ENCODE data around the gene DHRS12. TPM values are rescaled to one million over a fixed set of nuclear protein-coding genes. Genes with fewer than 3 reads are reported as not detected.

DHRS12 gene
- polyA plus RNA-seq, 1 experiment = 5.6 TPM

DNA sequence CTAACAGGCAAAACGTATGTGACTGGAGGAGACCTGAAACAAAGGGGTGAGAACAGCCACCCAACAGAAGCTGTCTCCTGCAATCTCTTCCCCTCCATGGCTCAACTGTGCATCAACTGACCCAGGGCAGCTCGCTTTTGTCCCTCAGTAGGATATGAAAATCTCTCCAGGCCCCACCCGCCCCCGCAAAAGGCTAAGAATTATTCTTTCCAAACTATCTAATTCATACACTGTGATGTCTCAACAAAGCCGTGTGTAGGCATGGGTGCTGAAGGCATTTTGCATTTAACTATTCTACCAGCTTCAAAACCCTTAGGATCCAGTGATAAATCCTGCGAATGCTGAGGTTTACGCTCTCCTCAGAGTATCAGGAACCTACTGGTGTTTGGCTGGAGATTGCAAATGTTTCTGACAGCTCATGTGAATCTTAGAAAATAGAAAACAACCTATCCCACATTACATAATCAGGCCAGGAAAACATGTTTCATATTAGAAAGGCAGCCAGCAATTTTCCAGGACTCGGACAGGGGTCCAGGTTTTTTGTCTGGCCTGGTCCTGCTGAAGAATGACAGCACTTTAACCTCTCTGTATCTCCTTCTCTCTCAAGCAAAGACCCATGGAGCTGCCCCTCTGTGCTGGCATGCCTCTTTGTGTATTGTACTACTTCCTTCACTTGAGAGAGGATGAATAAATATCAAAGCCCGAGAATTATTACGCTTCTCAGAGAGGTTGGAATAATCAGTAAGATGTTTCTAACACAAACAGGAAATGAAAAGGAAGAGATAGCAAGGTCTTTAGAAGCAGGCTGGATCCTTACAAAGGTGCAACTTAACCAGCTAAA, 17.3 kb downstream of the DHRS12 start:
- Histone ChIP-seq H3K36me3 (ENCODE audit: control insufficient read depth, insufficient read depth, low read length) (no peaks in the 10 kb centered on the region), H3K4me3 (ENCODE audit: low read depth, low read length) (no peak overlapping the region), H3K27me3 (ENCODE audit: control insufficient read depth, insufficient read depth, low read length) (no peaks in the 10 kb centered on the region)
- ChIA-PET CTCF (interaction anchor here (0.7 to 1.9 kb wide), 5 partner anchors 9 to 53 kb away, joined by 3 to 10 read pairs (median 3); no protein-coding TSS in a partner anchor), POLR2A (interaction anchor here (0.6 to 1.2 kb wide), 3 partner anchors 15 to 352 kb away, joined by 3 to 4 read pairs (median 4); partner anchors contain the start of gene INTS6)
- TF ChIP-seq, protein P1, sequence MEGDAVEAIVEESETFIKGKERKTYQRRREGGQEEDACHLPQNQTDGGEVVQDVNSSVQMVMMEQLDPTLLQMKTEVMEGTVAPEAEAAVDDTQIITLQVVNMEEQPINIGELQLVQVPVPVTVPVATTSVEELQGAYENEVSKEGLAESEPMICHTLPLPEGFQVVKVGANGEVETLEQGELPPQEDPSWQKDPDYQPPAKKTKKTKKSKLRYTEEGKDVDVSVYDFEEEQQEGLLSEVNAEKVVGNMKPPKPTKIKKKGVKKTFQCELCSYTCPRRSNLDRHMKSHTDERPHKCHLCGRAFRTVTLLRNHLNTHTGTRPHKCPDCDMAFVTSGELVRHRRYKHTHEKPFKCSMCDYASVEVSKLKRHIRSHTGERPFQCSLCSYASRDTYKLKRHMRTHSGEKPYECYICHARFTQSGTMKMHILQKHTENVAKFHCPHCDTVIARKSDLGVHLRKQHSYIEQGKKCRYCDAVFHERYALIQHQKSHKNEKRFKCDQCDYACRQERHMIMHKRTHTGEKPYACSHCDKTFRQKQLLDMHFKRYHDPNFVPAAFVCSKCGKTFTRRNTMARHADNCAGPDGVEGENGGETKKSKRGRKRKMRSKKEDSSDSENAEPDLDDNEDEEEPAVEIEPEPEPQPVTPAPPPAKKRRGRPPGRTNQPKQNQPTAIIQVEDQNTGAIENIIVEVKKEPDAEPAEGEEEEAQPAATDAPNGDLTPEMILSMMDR (IDR thresholded peaks at IDR 0.05; ENCODE audit: insufficient read depth, low read depth, low read length) = no peak
- no peak for DNase-seq (ENCODE audit: low read depth)

DNA sequence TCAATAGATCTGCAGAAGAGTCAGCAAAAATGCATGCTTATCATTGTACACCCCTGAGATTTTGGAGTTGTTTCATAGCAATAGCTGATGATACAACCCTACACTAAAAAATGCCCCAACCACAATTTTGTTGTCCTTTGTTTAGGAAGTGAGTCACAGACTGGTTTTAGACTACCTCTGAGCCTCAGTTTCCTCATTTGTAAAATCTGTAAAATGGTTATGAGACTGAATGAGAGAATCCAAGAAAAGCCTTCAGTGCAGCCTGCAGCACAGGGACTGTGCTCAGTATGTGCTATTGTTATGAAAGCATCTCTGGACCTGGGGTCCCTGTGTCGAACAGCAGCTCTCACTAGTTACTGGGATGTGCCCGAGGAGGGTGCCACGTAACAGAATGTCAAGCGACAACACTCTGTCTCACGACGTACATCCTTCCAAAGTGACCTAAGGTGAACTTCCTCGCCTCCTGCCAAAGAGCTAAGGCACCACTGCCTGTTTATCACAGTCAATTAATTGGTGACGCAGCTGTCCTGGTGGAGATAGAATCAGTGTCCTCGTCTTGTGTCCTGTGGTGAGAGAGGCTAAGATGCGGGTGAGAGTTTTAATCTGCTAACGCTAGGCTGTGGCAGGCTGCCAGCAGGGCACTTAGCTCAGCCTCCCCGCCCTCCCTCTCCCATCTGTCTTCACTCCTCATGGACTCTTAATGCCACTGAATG, 18.1 kb downstream of the DHRS12 start:
- peak; percentile 38 for DNase-seq (ENCODE audit: low read depth)
- ChIA-PET CTCF (interaction anchor here (0.7 to 1.9 kb wide), 4 partner anchors 10 to 52 kb away, joined by 3 to 10 read pairs (median 3); no protein-coding TSS in a partner anchor), POLR2A (interaction anchor here (0.6 to 1.2 kb wide), 3 partner anchors 16 to 351 kb away, joined by 3 to 4 read pairs (median 4); partner anchors contain the start of gene INTS6)
- TF ChIP-seq, protein P1 (IDR thresholded peaks at IDR 0.05; ENCODE audit: insufficient read depth, low read depth, low read length) = no peak
- Histone ChIP-seq H3K36me3 (ENCODE audit: control insufficient read depth, insufficient read depth, low read length) (no peaks in the 10 kb centered on the region), H3K4me3 (ENCODE audit: low read depth, low read length) (no peak overlapping the region), H3K27me3 (ENCODE audit: control insufficient read depth, insufficient read depth, low read length) (no peaks in the 10 kb centered on the region)

DNA sequence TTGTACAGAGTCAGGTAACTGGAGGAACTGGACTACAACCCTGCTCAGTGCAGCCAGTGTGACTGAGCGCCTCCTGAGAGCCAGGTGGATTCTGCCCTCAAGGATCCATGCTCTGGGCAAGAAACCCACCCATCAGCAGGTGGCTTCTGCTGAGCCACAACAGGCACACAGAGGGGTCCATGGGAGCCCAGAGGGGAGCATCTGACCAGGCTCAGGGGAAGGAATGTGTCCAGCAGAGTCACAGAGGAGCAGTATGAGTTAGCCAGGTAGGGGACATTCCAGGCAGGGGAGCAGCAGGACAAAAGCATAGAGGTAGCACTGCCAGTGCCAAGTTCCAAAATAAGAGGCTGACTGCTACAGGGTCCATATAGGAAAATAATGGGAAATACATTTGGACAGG, 19.9 kb downstream of the DHRS12 start:
- Histone ChIP-seq H3K36me3 (ENCODE audit: control insufficient read depth, insufficient read depth, low read length) (no peaks in the 10 kb centered on the region), H3K27me3 (ENCODE audit: control insufficient read depth, insufficient read depth, low read length) (no peaks in the 10 kb centered on the region), H3K4me3 (ENCODE audit: low read depth, low read length) (no peak overlapping the region)
- POLR2A ChIA-PET = no interaction called here
- CTCF ChIA-PET = no interaction called here
- DNase-seq (ENCODE audit: low read depth) = no peak
- TF ChIP-seq, protein P1 (IDR thresholded peaks at IDR 0.05; ENCODE audit: insufficient read depth, low read depth, low read length) = no peak

DNA sequence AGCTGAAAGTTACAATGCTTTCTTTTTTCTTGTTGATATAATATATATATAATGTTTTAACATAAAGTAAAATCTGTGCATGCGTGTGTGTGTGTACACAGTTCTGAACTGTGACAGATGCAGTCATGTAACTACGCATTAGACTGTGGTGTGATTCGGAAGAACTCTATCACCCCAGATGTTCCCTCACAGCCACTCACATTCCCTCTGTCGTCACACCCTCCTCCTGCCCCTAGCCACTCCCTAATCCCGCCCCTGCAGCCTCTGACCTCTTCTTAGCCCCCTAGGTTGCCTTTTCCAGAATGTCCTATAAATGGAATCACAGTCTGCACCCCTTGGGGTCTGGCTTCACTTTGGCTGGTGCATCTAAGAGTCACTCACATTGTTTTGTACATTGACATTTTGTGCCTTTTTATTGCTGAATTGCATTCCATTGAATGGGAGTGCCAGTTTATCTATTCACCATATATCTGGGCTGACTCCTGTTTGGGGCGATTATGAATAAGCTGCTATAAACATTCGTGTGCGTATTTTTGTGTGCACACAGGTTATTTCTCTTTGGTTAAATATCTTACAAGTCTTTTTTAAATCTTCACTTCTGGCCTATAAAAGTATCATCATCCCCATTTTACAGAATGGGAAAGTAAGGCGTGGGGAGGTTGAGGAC, 20.4 kb downstream of the DHRS12 start:
- CTCF ChIA-PET = no interaction called here

More for the DNA sequence above, 20.4 kb downstream of the DHRS12 start:
- no peaks in the 10 kb centered on the region for H3K36me3 ChIP-seq (ENCODE audit: control insufficient read depth, insufficient read depth, low read length)
- DNase-seq (ENCODE audit: low read depth) = no peak
- POLR2A ChIA-PET = no interaction called here
- TF ChIP-seq, protein P1 (IDR thresholded peaks at IDR 0.05; ENCODE audit: insufficient read depth, low read depth, low read length) = no peak
- H3K4me3 ChIP-seq (ENCODE audit: low read depth, low read length) = no peak overlapping the region
- no peaks in the 10 kb centered on the region for H3K27me3 ChIP-seq (ENCODE audit: control insufficient read depth, insufficient read depth, low read length)

Data from BJ (cell line).